ENCODE results near the gene APOBR. TPM values are rescaled to one million over a fixed set of nuclear protein-coding genes. Genes with fewer than 3 reads are reported as not detected.

The APOBR gene
- total and polyA plus RNA-seq, 2 of the 13 experiments (the other 11 are each of a cell fraction or from before 2014, with no cell fraction given): 0.03 TPM; not detected in 1

GRCh38 chr16:28528463-28528867 lies 34.0 kb downstream of the APOBR start (continued):
- no peak for TF ChIP-seq IKZF4 (CRISPR knock-in tag; IDR thresholded peaks at IDR 0.05; ENCODE audit: borderline replicate concordance, low read depth, not compliant biosample characterization)
- no peak for TF ChIP-seq ZNF781 (CRISPR knock-in tag; IDR thresholded peaks at IDR 0.05; ENCODE audit: borderline replicate concordance, not compliant biosample characterization)
- TF ChIP-seq ZNF703 (CRISPR knock-in tag; IDR thresholded peaks at IDR 0.05; ENCODE audit: borderline replicate concordance): no peak
- no peak; the same call in 1 of the 2 replicates for TF ChIP-seq RCOR2 (CRISPR knock-in tag; IDR thresholded peaks at IDR 0.05)
- TF ChIP-seq MTF2 (CRISPR knock-in tag; IDR thresholded peaks at IDR 0.05; ENCODE audit: borderline replicate concordance): no peak
- TF ChIP-seq ZNF839 (CRISPR knock-in tag; IDR thresholded peaks at IDR 0.05; ENCODE audit: borderline replicate concordance): no peak
- TF ChIP-seq ZSCAN25 (CRISPR knock-in tag; IDR thresholded peaks at IDR 0.05): peak; percentile 26; the same call in 1 of the 2 replicates
- no peak for TF ChIP-seq ZNF883 (CRISPR knock-in tag; IDR thresholded peaks at IDR 0.05; ENCODE audit: not compliant biosample characterization)
- TF ChIP-seq DNMT3B (CRISPR knock-in tag; conservative IDR thresholded peaks at IDR 0.05): no peak
- TF ChIP-seq AHR (CRISPR knock-in tag; IDR thresholded peaks at IDR 0.05): 0 out of 2 replicates have a peak, but pooled peaks have one; percentile 57
- no peak for TF ChIP-seq ZNF543 (CRISPR knock-in tag; IDR thresholded peaks at IDR 0.05)
- no peak for TF ChIP-seq TFDP2 (CRISPR knock-in tag; IDR thresholded peaks at IDR 0.05)
- TF ChIP-seq NR2F6 (IDR thresholded peaks at IDR 0.05): peak; percentile 73
- peak; percentile 62 for TF ChIP-seq NR2F6 (CRISPR knock-in tag; IDR thresholded peaks at IDR 0.05)
- peak; percentile 59 for TF ChIP-seq SALL1 (CRISPR knock-in tag; IDR thresholded peaks at IDR 0.05)
- no peak for TF ChIP-seq BCL3 (CRISPR knock-in tag; IDR thresholded peaks at IDR 0.05)
- TF ChIP-seq ZNF263 (CRISPR knock-in tag; IDR thresholded peaks at IDR 0.05): no peak
- TF ChIP-seq ZBTB10 (CRISPR knock-in tag; IDR thresholded peaks at IDR 0.05; ENCODE audit: borderline replicate concordance): no peak
- TF ChIP-seq, protein P1, sequence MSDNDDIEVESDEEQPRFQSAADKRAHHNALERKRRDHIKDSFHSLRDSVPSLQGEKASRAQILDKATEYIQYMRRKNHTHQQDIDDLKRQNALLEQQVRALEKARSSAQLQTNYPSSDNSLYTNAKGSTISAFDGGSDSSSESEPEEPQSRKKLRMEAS (IDR thresholded peaks at IDR 0.05): no peak; the same call in 1 of the 2 replicates
- TF ChIP-seq POGZ (CRISPR knock-in tag; IDR thresholded peaks at IDR 0.05): no peak
- no peak for TF ChIP-seq NR3C1 (CRISPR knock-in tag; IDR thresholded peaks at IDR 0.05)

Data from HepG2 (cell line).